PC-3 (cell line): ENCODE data around the gene TMEFF1.
"Not testable (repeated sequence)": the region's sequence is repeated elsewhere in the genome, so short reads cannot be mapped to it uniquely, and the experiment has no call there.

Experiments
- EZH2phosphoT487 ChIP-seq: fragments of 300-600 bp; sonication (generic); IDR thresholded peaks from 2 replicates; pipeline ENCODE4 v1.6.1; 2018; ENCODE audit warnings: mild to moderate bottlenecking, antibody characterized with exemption, low read length, borderline replicate concordance
- TF ChIP-seq, protein P1 (sequence below): fragments of 300-600 bp; sonication (generic); conservative IDR thresholded peaks from 2 replicates; pipeline ENCODE4 v1.5.1; 2017; ENCODE audit warnings: antibody characterized with exemption, low read depth, mild to moderate bottlenecking, low read length

DNA sequence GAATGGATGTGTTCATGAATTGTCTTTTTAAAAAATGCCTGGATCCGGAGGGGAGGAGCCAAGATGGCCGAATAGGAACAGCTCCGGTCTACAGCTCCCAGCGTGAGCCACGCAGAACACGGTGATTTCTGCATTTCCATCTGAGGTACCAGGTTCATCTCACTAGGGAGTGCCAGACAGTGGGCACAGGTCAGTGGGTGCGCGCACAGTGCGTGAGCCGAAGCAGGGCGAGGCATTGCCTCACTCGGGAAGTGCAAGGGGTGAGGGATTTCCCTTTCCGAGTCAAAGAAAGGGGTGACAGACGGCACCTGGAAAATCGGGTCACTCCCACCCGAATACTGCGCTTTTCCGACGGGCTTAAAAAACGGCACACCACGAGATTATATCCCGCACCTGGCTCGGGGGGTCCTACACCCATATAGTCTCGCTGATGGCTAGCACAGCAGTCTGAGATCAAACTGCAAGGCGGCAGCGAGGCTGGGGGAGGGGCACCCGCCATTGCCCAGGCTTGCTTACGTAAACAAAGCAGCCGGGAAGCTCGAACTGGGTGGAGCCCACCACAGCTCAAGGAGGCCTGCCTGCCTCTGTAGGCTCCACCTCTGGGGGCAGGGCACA is 54.3 kb downstream of the TMEFF1 start:
- TF ChIP-seq EZH2phosphoT487, result not testable (repeated sequence)
- TF ChIP-seq, protein P1, sequence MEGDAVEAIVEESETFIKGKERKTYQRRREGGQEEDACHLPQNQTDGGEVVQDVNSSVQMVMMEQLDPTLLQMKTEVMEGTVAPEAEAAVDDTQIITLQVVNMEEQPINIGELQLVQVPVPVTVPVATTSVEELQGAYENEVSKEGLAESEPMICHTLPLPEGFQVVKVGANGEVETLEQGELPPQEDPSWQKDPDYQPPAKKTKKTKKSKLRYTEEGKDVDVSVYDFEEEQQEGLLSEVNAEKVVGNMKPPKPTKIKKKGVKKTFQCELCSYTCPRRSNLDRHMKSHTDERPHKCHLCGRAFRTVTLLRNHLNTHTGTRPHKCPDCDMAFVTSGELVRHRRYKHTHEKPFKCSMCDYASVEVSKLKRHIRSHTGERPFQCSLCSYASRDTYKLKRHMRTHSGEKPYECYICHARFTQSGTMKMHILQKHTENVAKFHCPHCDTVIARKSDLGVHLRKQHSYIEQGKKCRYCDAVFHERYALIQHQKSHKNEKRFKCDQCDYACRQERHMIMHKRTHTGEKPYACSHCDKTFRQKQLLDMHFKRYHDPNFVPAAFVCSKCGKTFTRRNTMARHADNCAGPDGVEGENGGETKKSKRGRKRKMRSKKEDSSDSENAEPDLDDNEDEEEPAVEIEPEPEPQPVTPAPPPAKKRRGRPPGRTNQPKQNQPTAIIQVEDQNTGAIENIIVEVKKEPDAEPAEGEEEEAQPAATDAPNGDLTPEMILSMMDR, result not testable (repeated sequence)
